Measurements from ENCODE around the gene KRTAP6-3. TPM values are rescaled to one million over a fixed set of nuclear protein-coding genes. Genes with fewer than 3 reads are reported as not detected.

Gene KRTAP6-3
- total and polyA plus RNA-seq, 2 of the 8 experiments (the other 6 are each of a cell fraction or from before 2014, with no cell fraction given): not detected

DNA sequence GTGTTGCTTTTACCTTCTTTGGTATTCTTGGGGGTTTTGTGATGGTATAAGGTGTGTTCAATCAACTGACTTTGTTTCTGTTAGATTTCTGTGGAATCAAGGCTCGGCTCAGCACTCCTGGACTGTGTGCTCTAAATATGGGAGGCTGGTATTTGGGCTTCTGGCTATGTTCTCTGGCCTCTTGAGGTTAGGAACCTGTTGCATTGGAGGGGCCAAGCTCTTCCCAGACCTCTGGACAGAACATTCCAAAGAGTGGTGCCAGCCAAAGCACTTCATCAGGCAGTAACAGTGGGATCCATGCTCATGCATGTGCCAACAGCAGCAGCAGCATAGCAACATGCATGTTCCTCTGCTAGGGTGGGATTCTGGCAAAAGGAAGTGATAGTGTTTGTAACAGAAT is 39.5 kb upstream of the KRTAP6-3 start (continued):
- TF ChIP-seq, protein P1, sequence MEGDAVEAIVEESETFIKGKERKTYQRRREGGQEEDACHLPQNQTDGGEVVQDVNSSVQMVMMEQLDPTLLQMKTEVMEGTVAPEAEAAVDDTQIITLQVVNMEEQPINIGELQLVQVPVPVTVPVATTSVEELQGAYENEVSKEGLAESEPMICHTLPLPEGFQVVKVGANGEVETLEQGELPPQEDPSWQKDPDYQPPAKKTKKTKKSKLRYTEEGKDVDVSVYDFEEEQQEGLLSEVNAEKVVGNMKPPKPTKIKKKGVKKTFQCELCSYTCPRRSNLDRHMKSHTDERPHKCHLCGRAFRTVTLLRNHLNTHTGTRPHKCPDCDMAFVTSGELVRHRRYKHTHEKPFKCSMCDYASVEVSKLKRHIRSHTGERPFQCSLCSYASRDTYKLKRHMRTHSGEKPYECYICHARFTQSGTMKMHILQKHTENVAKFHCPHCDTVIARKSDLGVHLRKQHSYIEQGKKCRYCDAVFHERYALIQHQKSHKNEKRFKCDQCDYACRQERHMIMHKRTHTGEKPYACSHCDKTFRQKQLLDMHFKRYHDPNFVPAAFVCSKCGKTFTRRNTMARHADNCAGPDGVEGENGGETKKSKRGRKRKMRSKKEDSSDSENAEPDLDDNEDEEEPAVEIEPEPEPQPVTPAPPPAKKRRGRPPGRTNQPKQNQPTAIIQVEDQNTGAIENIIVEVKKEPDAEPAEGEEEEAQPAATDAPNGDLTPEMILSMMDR (IDR thresholded peaks at IDR 0.05; ENCODE audit: control extremely low read depth in 1 of 3, insufficient read depth in 1 of 3, low read depth in 1 of 3, low read length in 3 of 3): no peak
- TF ChIP-seq CTBP2 (IDR thresholded peaks at IDR 0.05; ENCODE audit: borderline replicate concordance, insufficient read depth, insufficient read length, low read length) (no peak), KDM4A (IDR thresholded peaks at IDR 0.05; ENCODE audit: low read depth, low read length, severe bottlenecking) (no peak), BRCA1 (IDR thresholded peaks at IDR 0.05; ENCODE audit: low read depth, low read length) (no peak), HDAC2 (IDR thresholded peaks at IDR 0.05; ENCODE audit: borderline replicate concordance in 1 of 2, low read depth in 2 of 2, low read length in 2 of 2) (no peak)
- TF ChIP-seq, protein P2, sequence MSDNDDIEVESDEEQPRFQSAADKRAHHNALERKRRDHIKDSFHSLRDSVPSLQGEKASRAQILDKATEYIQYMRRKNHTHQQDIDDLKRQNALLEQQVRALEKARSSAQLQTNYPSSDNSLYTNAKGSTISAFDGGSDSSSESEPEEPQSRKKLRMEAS (IDR thresholded peaks at IDR 0.05): no peak

All from H1 (cell line).